GM12891 (cell line): ENCODE data around the gene VTI1A.

Experiments used
- PAX5 ChIP-seq: IDR thresholded peaks from 2 replicates; pipeline ENCODE4 v1.6.1; 2011; ENCODE audit warnings: low read length, moderate library complexity, mild to moderate bottlenecking; ENCODE audit not compliant: insufficient read depth, severe bottlenecking
- POLR2A ChIP-seq: IDR thresholded peaks from 2 replicates; pipeline ENCODE4 v1.6.1; 2011; ENCODE audit warnings: low read depth, low read length, control low read depth
- POLR2AphosphoS5 ChIP-seq: IDR thresholded peaks from 2 replicates; pipeline ENCODE4 v1.6.1; 2011; ENCODE audit warnings: low read depth, low read length, control low read depth
- POU2F2 ChIP-seq: IDR thresholded peaks from 2 replicates; pipeline ENCODE4 v1.6.1; 2011; ENCODE audit warnings: low read depth, mild to moderate bottlenecking, control low read depth, low read length, moderate library complexity
- SPI1 ChIP-seq: IDR thresholded peaks from 2 replicates; pipeline ENCODE4 v1.6.1; 2011; ENCODE audit warnings: low read depth, low read length, control low read depth
- TAF1 ChIP-seq: IDR thresholded peaks from 2 replicates; pipeline ENCODE4 v1.6.1; 2011; ENCODE audit warnings: low read depth, low read length, control low read depth

DNA sequence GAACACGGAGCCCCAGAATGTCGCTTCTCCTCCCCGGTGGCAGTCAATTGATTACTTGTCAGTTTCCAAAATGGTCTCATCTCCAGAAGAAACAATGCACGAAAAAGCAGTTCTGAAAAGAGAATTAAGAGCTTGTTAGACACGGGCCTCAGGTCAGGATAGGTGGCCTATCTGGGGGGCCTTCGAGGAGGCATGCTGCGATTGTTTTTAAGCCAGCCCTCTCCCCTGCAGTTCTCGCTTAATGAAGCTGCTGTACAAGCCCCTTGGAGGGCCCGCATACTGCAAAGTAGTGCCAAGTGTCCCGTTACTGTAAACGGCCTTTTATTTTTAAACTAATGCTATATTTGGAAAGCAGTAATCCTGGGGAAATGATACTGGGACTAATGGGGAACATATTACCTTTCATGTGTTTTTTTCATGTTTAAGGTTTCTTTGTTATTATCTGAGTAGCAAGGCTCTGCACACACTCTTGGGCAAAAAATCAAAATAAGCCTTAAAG is 388.3 kb downstream of the VTI1A start:
- TF ChIP-seq POLR2A: no peak
- no peak for TF ChIP-seq PAX5
- no peak for TF ChIP-seq POU2F2
- TF ChIP-seq TAF1: no peak
- TF ChIP-seq SPI1: no peak
- no peak for TF ChIP-seq POLR2AphosphoS5
